Esophagus (tissue), 2 donors: ENCODE results near the gene CACNA1B. TPM values are rescaled to one million over a fixed set of nuclear protein-coding genes. Genes with fewer than 3 reads are reported as not detected.

Source experiments
- H3K27ac ChIP-seq, 2 donors: one replicate each; pipeline ENCODE4 v1.5.1; 2013; ENCODE audit warnings: low read depth in 2 of 2, mild to moderate bottlenecking in 2 of 2, inconsistent platforms in 1 of 2, low read length in 1 of 2, moderate library complexity in 1 of 2
- H3K27me3 ChIP-seq, 2 donors: one replicate each; pipeline ENCODE4 v1.6.1; 2013; ENCODE audit warnings: low read length in 2 of 2, control low read depth in 1 of 2, mild to moderate bottlenecking in 1 of 2; ENCODE audit not compliant: insufficient read depth in 2 of 2, control insufficient read depth in 1 of 2
- H3K36me3 ChIP-seq, 2 donors: one replicate each; pipeline ENCODE4 v1.6.1; 2013; ENCODE audit warnings: low read length in 1 of 2; ENCODE audit not compliant: control insufficient read depth in 2 of 2, insufficient read depth in 2 of 2
- H3K4me1 ChIP-seq, 2 donors: one replicate each; pipeline ENCODE4 v1.6.1; 2013; ENCODE audit warnings: low read length in 1 of 2; ENCODE audit not compliant: control insufficient read depth in 2 of 2, insufficient read depth in 2 of 2
- H3K4me3 ChIP-seq, 2 donors: one replicate each; pipeline ENCODE4 v1.5.1; 2013; ENCODE audit warnings: low read length in 2 of 2, mild to moderate bottlenecking in 2 of 2, low read depth in 1 of 2, moderate library complexity in 1 of 2
- H3K9me3 ChIP-seq, 2 donors: one replicate each; pipeline ENCODE4 v1.6.1; 2013; ENCODE audit warnings: mild to moderate bottlenecking in 2 of 2, low read depth in 1 of 2, low read length in 1 of 2, moderate library complexity in 1 of 2; ENCODE audit not compliant: control insufficient read depth in 2 of 2, insufficient read depth in 1 of 2
- WGBS, 2 donors: extraction: QIAGEN DNeasy Blood & Tissue Kit; methylation state at CpG; one replicate each; pipeline ENCODE4 v1.1.7; 2013; 5-methylcytosine and 5-hydroxymethylcytosine counted together
- polyA plus RNA-seq, 2 donors: library from polyadenylated mRNA; stranded (reverse); fragments of 200-250 nt; gene quantifications; one replicate each; pipeline ENCODE4 v1.2.3, GENCODE V29; 2013
- donor health status: healthy with polysubstance abuse.
- donor health status: Bipolar disorder and iron deficiency.

The CACNA1B gene
- polyA plus RNA-seq, 2 donors, result under 0.01 TPM

DNA sequence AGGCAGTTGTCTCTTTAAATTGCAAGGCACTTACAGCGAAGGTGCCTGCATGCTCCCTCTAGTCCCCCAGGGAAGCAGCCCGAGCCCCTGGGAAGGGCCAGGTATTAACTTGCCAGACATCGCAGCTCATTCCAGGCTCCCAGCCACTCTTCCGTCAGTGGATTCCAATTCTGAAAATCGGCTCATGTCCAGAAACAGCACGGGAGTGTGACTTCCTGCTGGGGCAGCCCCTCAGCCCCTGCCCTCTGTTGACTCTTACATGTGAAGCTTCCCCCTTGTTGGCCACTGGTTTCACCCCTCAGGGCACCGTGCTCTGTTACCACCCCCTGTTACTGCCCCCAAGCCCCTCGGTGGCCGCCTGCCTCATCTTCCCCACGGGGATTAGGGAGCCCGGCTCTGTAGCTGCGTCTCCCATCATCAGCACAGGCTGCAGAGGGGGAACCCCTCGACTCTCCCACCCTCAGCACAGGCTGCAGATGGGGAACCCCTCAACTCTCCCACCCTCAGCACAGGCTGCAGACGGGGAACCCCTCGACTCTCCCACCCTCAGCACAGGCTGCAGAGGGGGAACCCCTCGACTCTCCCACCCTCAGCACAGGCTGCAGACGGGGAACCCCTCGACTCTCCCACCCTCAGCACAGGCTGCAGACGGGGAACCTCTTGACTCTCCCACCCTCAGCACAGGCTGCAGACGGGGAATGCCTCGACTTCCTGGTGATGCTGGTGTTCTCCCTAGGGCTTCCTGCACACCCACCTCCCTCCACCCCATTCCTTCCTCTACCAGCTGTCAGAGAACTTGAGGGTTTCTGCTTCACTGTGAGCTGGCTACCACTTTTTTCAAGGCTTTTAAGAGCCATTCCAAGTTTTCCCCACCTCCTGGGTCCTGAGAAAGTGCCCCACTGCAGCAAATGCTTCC lies 11.1 kb upstream of the CACNA1B start:
- H3K27ac ChIP-seq, result no peak overlapping the region
- peaks cover 0 to 3% of the 10 kb centered on the region in 2 donors for H3K27me3 ChIP-seq
- H3K36me3 ChIP-seq, result no peaks in the 10 kb centered on the region
- no peak overlapping the region for H3K4me3 ChIP-seq
- 51 to 55% methylated on average over 21 of the region's 21 CpGs for WGBS, 2 donors
- H3K9me3 ChIP-seq, result no peaks in the 10 kb centered on the region
- H3K4me1 ChIP-seq, result no peaks in the 10 kb centered on the region

DNA sequence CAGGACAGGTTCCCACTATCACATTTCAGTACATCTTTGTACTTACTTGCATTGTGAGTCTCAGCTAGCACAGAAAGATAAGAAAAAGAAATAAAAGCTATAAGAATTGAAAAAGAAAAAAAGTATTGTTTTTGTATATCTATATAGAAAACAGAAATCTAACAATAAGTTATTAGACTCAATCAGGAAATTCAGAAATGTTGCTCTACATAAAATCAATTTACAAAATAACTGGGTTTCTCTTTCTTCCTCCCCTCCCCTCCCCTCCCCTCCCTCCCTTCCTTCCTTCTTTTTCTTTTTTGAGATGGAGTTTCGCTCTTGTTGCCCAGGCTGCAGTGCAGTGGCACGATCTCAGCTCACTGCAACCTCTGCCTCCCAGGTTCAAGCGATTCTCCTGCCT lies 7.2 kb upstream of the CACNA1B start:
- H3K36me3 ChIP-seq, result no peaks in the 10 kb centered on the region
- H3K4me3 ChIP-seq, result no peak overlapping the region
- WGBS, 2 donors, result 69 to 73% methylated on average over 3 of the region's 3 CpGs
- peaks cover 0 to 4% of the 10 kb centered on the region in 2 donors for H3K27me3 ChIP-seq
- no peaks in the 10 kb centered on the region for H3K4me1 ChIP-seq
- H3K9me3 ChIP-seq, result peaks cover 0 to 2% of the 10 kb centered on the region in 2 donors
- no peak overlapping the region for H3K27ac ChIP-seq

DNA sequence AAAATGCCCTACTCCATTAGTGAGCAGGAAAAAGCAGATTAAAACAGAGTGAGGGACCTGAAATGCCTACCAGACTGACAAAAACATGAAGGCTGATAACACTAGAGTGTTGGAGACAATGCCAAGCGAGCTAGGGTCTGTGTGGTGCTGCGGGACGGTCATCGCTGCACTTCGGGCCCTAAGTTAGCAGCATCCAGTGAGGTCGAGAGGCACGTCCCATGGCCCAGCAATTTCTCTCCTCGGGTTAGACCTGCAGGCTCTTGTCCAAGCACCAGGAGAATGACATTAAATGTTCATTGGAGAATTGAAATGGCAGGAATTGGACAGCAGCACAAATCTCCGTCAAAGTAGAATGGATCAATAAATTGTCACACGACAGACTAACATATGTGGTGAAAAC lies 5.3 kb upstream of the CACNA1B start:
- no peak overlapping the region for H3K4me3 ChIP-seq
- peaks cover 0 to 8% of the 10 kb centered on the region in 2 donors for H3K9me3 ChIP-seq
- no peaks in the 10 kb centered on the region for H3K36me3 ChIP-seq
- no peak overlapping the region for H3K27ac ChIP-seq
- H3K27me3 ChIP-seq, result peaks cover 0 to 6% of the 10 kb centered on the region in 2 donors
- 81 to 82% methylated on average over 10 of the region's 10 CpGs for WGBS, 2 donors
- H3K4me1 ChIP-seq, result no peaks in the 10 kb centered on the region

DNA sequence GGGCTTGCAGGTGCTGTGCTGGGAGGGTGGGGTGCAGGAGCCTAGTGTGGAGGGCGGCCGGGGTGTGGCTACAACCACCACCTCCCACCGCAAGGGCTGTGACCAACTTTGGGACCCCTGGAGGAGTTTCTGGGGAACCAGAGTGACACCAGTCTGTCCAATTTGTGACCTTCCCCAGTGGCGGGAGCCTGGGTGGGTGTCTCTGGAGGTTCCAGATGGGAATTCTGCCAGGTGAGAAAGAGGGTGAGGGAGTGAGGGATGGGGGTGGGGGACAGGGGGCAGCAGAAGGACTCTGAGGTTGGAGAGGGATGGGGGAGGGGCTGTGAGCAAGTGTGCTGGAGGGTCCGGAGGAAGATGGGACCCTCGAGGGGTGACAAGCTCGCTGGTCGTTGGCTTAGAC lies 4.2 kb upstream of the CACNA1B start:
- WGBS, 2 donors, result 59 to 81% methylated on average over 4 to 8 of the region's 8 CpGs
- no peak overlapping the region for H3K27ac ChIP-seq
- peaks cover 0 to 10% of the 10 kb centered on the region in 2 donors for H3K9me3 ChIP-seq
- H3K27me3 ChIP-seq, result peaks cover 0 to 13% of the 10 kb centered on the region in 2 donors
- H3K4me3 ChIP-seq, result no peak overlapping the region
- peaks cover 0 to 4% of the 10 kb centered on the region in 2 donors for H3K4me1 ChIP-seq
- no peaks in the 10 kb centered on the region for H3K36me3 ChIP-seq

DNA sequence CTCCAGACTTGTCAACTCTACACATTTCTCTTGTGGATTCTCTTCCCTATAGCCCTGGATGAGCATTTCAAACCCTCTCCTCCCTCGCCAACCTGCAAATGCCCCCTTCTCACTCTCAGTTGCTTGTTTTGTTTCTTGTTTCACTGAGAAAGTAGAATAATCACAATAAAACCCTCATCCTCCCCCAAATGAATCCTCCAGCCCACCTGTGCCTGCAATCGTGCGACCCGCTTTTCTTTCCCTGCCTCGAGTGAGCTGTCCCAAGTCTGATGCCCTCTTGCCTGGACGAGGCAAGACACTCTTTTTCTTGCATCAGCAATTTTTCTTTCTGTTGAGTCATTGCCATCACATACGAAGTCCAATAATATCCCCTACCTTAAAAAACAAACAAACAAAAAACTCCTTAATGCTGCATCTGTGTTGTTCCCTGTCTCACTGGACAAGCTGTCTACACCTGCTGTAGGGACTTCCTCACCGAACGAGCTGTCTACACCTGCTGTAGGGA lies 3.7 kb upstream of the CACNA1B start:
- H3K27ac ChIP-seq, result no peak overlapping the region
- H3K36me3 ChIP-seq, result no peaks in the 10 kb centered on the region
- H3K4me3 ChIP-seq, result no peak overlapping the region
- H3K27me3 ChIP-seq, result peaks cover 0 to 14% of the 10 kb centered on the region in 2 donors
- H3K9me3 ChIP-seq, result peaks cover 0 to 12% of the 10 kb centered on the region in 2 donors
- 69 to 77% methylated on average over 9 of the region's 9 CpGs for WGBS, 2 donors
- H3K4me1 ChIP-seq, result peaks cover 0 to 6% of the 10 kb centered on the region in 2 donors

DNA sequence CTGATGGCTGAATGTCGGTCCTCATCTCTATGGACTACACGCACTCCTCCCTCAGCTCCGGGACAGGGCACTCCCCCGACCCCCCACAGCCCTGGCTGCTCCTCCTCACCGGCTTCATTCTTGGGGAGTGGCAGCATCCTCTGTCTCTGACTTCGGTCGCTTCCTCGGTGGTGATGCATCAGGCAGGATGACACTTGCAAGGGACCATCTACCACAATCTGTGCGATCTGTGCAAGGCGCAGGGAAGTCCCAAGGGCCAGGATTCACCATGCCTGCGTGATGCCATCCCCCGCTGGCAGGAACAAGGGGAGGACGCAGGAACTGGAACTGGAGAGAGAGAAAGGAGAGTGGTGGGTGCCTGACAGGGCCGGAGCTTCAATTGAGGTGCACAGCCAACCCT lies 2.2 kb upstream of the CACNA1B start:
- Histone ChIP-seq H3K27ac (no peak overlapping the region), H3K9me3 (peaks cover 0 to 12% of the 10 kb centered on the region in 2 donors), H3K4me1 (peaks cover 0 to 6% of the 10 kb centered on the region in 2 donors), H3K27me3 (peaks cover 0 to 14% of the 10 kb centered on the region in 2 donors), H3K4me3 (no peak overlapping the region), H3K36me3 (no peaks in the 10 kb centered on the region)
- WGBS, 2 donors, result 82 to 83% methylated on average over 14 of the region's 14 CpGs

DNA sequence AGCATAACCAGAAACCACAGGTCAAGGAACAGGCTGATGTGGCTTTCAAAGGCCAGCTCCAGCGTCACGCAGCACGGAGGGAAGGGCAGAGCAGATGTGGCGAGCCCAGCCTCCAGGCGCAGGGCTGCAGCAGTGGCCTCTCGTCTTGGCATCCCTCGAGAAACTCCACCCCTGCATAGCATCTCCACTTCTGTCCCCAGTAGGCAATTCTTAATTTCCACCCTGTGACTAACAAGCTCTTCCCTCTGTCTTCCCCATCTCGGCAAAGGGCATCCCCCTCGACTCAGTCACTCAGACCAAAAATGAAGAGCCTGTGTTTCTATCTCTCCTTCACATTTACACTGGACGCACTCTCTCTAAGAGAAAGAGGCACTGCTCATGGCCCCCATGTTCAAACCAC lies 1.7 kb upstream of the CACNA1B start:
- H3K4me3 ChIP-seq, result no peak overlapping the region
- peaks cover 0 to 14% of the 10 kb centered on the region in 2 donors for H3K27me3 ChIP-seq
- peaks cover 0 to 6% of the 10 kb centered on the region in 2 donors for H3K4me1 ChIP-seq
- H3K36me3 ChIP-seq, result no peaks in the 10 kb centered on the region
- WGBS, 2 donors, result 86 to 87% methylated on average over 10 of the region's 10 CpGs
- H3K27ac ChIP-seq, result no peak overlapping the region
- peaks cover 0 to 12% of the 10 kb centered on the region in 2 donors for H3K9me3 ChIP-seq

DNA sequence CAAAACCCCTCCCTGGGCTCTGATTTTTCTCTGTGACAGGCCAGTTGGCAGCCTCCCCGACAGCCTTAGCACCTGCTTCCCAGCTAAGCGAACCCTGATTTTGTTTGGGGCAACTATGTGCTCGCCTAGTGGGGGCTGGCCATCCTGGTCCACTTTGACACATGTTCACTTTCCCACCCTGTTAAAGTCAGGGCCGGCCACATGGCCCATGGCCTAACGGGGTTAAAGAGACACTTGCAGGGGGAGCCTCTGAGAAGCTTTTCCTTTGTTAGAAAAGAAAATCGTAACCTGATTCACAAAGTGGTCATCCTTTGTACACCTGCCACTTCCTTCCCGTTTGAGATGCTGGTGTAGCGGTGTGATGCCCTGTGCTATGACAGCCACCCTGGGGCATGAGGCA lies 1.3 kb upstream of the CACNA1B start:
- Histone ChIP-seq H3K27me3 (peaks cover 0 to 14% of the 10 kb centered on the region in 2 donors), H3K4me1 (peaks cover 0 to 6% of the 10 kb centered on the region in 2 donors), H3K27ac (no peak overlapping the region), H3K36me3 (no peaks in the 10 kb centered on the region), H3K9me3 (peaks cover 0 to 12% of the 10 kb centered on the region in 2 donors), H3K4me3 (no peak overlapping the region)
- whole genome bisulfite sequencing, 2 donors, result 75 to 80% methylated on average over 8 of the region's 8 CpGs

DNA sequence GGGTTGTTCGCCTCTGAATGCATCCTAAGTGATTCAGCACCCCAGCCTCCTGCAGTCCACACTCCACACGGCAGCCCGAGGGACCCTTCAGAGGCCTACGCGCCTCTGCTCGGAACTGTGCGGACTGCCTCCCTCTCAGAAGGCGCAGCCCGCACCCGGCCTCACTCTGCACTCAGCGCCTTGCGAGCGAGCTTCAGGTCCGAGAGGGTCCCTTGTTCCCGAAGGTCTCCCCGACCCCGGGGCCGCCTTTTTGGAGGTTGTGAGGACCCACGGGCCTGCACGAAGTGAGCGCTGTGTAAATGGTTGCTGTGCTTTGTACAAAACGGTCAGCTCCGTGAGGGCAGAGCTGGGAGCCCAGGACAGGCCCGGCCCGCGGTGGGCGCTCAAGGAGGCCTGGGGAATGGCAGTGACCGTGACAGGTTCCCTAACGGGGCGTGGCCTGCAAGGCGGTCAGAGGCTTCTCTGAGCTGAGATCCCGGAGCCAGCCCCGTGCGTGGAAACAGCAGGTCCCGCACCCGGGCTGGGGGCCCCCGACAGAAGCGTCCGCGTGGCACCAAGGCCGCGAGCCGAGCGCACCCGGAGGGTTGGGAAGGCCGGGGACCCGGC lies 698 bp upstream of the CACNA1B start:
- WGBS, 2 donors, result 55 to 69% methylated on average over 47 of the region's 47 CpGs
- Histone ChIP-seq H3K36me3 (no peaks in the 10 kb centered on the region), H3K27ac (no peak overlapping the region), H3K4me3 (no peak overlapping the region), H3K27me3 (peaks cover 0 to 14% of the 10 kb centered on the region in 2 donors), H3K9me3 (peaks cover 0 to 12% of the 10 kb centered on the region in 2 donors), H3K4me1 (peaks cover 0 to 6% of the 10 kb centered on the region in 2 donors)
